GM19238 (cell line): ENCODE measurements around the gene CCDC73.
A peak's percentile ranks its signal among the peaks of the same experiment; 100 is the strongest.
"Not testable (repeated sequence)": the region's sequence is repeated elsewhere in the genome, so short reads cannot be mapped to it uniquely, and the experiment has no call there.

Experiments
- DNase-seq: peaks from one replicate; pipeline ENCODE4 v3.0.0; 2011; ENCODE audit warnings: low spot score; ENCODE audit not compliant: insufficient read length

CCDC73 gene

DNA sequence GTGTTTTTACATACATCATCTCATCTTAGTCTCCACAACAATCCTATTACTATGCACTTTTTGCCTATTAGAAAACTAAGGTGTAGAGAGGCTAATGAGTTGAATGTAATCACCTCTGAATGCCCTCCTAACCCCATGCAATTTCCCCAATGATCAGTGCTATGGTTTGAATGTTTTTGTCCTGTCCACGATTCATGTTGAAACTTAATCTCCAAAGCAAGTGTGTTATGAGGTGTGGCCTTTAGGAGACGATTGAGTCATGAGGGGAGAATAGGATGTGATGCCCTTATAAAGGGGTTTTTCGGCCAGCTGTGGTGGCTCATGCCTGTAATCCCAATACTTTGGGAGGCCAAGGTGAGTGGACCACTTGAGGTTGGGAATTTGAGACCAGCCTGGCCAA, 2.0 kb upstream of the CCDC73 start:
- no peak for DNase-seq

DNA sequence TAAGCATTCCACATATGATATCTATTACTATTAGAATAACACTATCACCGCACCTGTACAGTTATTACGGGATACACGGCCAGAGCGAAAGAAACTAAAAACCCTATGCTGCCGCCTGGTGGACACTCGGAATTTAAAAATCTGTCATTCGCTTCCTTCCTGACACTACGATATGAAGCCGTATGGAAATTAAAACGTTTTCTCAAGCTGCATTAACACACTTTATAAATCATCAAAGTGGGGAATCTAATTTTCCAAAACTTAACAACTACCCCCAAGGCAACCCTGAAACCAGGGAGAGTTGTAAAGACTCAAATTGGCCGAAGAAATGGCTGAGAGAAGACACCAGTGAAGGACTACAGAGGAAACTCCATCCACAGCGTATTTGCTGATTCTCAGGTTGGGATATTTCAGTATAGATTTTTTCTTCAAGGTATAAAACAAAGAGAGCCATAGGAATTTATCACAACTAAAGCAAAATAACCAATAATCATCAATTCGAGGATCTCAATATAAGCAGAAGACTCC, 1.4 kb downstream of the CCDC73 start:
- peak; percentile 13 for DNase-seq

DNA sequence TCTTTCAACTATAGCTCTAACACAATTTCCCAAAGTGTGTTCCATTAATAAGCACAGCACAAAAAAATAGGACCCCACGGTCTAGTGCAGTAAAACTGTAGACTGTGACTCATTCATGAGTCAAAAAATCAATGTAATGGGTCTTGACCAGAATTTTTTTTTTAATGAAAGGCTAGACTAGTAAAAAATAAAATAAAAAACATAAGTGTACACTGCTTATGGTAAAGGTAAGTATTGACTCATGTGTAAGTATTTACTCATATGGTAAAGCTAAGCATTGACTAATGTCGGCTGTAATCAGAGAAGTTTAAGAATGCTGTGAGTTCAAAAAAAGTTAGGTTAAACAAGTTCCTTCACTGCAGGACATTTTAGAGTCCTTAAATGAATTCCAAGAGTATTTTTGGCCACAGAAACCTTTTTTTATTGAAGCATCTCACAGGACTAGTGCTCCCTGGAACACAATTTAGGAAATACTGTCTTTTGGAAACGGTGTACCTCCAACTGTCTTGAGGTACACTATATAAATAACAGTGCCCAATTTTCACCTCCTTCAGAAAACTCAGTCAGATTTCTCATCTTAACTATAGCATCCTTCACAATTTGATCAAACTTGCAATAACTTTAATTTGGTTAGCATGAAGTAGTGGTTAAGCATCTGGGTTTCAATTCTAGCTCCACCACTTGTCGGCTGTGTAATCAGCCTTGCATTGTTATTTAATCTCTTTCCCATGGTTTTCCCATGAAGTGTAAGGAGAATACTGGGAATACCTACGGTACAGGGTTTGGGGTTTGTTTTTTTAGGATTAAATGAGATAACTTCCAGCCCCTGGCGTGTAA, 2.1 kb downstream of the CCDC73 start:
- no peak for DNase-seq

DNA sequence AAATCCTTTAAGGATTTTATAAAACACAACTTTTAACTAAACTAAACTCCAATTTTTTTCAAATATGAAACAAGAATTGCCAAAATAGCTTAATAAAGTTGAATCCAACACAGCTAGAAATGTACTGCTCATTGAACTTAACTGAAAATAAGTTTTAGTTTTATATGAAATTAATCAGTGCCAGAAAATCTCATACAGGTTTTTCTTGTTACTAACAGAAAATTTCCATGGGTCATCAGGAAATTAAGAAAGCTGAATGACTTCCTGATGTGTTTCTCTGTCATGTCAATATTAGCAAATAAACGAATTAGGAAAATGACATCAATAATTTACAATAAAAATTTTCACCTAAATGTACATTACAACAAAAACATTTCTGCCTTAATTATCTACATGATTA, 3.5 kb downstream of the CCDC73 start:
- no peak for DNase-seq

DNA sequence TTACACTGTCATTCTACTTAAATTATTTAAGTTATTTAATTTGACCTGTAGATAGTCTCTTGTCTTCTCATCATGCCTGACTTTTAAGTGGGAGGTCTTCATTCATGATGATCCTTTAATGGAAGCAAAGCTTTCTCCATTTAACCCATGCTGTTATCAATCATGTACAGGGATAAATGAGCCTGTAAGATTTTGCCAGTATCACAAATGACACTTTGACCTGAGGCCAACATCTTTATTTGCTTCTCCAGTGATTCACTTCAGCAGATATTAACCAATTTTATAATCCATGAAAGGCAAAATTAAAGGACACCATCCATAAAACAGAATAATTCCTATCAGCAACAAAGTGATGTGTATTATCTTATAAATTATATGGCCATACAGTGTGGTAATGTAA, 7.7 kb downstream of the CCDC73 start:
- DNase-seq, result no peak

DNA sequence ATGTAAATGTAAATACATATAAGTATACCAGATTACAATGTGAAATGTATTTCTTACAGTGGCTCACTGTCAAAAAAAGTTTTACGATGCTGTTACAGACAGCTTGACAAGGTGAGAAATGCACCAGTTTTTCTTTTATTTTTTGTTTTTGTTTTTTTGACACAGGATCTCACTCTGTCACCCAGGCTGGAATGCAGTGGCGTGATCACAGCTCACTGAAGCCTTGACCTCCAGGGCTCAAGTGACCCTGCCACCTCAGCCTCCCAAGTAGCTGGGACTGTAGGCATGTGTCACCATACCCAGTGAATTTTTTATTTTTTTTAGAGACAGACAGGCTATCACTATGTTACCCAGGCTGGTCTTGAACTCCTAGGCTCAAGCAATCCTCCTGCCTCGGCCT, 9.2 kb downstream of the CCDC73 start:
- DNase-seq, result no peak

DNA sequence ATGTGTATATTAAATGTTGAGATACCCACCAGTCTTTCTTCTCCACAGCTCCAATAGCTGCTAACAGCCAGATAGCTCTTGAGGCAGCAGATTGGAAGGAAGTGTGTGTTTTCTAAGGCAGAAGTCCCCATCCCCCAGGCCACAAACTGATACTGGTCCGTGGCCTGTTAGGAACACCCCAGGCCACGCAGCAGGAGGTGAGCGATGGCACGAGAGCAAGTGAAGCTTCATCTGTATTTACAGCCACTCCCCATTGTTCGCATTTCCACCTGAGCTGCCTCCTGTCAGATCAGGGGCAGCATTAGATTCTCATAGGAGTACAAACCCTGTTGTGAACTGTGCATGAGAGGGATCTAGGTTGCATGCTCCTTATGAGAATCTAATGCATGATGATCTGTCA, 12.7 kb downstream of the CCDC73 start:
- no peak for DNase-seq

DNA sequence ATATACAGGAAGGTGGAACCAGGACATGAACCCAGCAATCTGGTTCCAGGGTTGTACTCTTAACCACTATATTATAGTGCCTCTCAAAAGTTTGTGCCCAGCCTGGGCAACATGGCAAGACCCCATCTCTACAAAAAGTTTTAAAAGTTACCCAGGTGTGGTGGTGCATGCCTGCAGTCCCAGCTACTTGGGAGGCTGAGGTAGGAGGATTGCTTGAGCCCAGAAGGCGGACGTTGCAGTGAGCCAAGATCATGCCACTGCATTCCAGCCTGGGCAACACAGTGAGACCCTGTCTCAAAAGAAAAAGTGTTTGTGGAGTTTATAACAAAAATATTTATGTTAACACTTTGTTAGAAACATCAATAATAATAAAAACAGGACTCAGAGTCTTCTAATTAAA, 13.6 kb downstream of the CCDC73 start:
- not testable (repeated sequence) for DNase-seq

DNA sequence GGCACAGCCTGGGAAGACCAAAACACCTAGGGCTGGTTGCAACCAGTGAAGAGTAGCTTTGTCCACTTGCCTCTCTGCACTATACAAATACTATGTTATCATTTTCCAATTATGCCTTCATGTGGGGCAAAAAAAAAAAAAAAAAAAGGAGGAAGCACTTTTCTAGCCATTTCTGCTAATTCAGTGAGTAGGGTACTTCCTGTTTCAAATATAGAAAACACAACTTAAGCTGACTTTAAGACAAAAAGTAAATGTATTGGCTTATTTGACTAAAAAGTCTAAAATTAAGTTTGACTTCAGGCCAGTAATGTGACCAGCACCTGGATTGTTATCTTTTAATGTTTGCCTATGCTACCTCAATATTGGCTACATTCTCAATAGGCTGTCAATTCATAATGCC, 15.3 kb downstream of the CCDC73 start:
- no peak for DNase-seq

DNA sequence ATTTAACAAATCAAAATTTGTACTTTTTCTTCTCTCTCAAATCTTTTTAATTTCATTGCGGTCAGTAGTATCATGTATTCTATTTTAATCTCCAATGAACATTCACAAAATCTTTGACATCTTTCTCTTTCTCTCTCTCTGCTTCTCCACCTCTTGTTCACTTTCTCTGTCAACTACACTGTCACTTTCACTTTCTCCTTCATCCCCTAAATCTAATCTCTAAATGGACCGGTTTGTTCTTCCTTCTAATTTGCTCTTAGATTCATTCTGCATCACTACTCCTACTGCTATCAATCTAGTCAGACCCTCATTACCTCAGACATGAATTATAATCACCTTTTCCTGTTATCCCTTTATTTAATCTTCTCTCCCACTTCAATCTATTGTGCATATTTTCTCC, 18.6 kb downstream of the CCDC73 start:
- DNase-seq, result no peak

DNA sequence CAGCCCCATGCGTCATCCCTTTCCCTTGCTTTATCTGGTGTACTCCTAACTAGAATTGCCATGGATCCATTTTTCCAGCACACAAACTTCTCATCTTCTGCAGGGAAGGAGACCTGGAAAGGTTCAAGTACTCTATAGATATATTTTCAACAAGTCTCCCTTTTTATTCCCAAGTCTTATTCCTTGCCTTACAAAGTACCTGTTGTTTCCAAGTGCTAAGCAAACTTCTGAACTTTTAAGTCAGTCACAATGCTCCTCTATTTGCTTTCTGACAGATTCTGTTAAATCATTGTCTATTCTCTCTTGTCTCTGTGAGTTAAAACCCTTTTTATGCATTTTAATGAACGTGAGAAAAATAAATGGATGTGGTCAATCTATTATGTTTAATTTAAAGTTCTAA, 20.4 kb downstream of the CCDC73 start:
- no peak for DNase-seq

DNA sequence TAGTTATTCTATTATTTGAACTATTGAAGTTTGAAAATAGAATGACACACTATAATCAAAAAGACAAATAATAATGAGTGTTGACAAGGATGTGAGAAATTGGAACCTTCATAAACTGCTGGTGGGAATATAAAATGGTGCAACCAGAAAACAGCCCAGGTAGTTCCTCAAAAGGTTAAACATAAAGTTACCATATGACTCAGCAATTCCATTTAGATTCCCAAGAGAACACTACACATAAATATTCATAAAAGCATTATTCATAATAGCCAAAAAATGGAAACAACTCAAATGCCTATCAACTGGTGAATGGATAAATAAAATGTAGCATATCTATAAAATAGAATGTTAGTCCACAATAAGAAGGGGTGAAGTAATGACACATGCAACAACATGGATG, 21.7 kb downstream of the CCDC73 start:
- no peak for DNase-seq

DNA sequence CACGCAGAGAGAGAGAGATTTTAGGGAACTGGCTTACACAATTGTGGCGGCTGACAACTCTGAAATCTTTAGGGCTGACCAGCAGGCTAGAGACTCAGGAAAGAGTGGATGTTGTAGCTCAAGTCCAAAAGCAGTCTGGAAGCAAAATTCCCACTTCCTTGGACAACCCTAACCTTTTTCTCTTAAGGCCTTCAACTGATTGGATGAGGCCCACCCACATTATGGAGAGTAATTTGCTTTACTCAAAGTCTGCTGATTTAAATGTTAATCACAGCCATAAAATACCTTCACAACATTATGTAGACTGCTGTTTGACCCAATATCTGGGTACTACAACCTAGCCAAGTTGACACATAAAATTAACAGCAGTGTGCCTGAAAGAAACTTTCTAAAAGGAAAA, 32.7 kb downstream of the CCDC73 start:
- not testable (repeated sequence) for DNase-seq

DNA sequence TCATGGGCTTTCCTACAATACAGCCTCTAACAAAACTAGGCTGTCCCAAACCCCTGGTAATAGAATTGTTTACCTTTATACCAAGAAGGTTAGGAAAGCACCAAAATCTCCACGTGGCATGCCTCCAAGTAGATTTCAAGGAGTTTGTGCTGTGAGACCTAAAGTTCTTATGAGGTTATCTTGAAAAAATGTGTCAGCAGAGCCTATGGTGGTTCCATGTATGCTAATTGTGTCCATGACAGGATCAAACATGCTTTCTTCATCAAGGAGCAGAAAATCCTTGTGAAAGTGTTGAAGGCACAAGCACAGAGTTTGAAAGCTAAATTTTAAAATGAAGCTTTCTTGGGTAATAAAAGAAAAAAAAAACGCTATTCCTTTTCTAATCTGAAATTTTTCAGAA, 36.2 kb downstream of the CCDC73 start:
- DNase-seq, result no peak

DNA sequence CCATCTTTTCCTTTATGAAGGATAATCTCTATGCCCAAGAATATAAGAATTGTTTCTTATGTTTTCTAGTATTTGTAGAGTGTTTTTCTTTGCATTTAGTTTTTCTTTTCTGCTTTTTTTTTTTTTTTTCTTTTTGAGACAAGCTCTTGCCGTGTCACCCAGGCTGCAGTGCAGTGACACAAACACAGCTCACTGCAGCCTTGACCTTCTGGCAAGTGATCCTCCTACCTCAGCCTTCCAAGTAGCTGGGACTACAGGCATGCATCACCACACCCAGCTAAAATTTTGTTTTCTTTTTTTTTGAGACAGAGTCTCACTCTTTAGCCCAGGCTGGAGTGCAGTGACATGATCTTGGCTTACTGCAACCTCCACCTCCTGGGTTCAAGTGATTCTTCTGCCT, 41.3 kb downstream of the CCDC73 start:
- not testable (repeated sequence) for DNase-seq

DNA sequence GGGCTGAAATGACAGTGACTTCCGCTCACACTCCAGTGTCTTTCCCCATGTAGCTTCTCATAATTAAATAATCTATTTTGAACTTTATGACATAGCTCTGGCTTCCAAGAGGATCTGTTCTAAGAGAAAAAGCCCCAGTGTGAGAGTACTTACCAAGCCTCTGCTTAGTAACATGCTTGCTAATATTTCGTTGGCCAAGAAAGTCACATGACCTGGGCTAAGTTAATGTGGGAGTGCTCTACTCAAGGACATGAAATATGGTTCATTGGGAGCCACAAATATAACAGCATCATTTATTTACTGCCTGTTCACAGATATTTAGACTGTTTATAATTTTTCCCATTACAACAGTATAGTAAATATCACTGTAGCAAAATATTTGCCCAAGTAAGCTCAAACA, 42.5 kb downstream of the CCDC73 start:
- DNase-seq, result no peak

DNA sequence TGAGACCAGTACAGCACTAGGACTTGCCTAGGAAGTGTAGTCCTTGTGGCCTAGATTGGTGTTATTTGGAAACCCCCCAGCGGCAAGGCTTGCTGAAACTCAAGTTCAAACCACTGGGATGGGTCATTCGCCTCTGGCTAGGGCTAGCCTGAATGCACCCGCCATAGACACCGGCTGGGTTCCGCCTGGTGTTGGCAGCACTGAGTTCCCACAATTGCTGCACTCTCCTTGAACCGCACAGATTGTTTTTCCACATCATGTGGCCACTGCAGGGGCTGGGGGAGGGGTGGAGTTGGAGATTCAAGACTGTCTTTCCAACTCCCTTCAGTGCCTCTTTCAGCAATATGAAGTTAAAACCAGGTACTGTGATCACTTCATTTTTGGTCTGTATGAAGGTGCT, 43.1 kb downstream of the CCDC73 start:
- no peak for DNase-seq

DNA sequence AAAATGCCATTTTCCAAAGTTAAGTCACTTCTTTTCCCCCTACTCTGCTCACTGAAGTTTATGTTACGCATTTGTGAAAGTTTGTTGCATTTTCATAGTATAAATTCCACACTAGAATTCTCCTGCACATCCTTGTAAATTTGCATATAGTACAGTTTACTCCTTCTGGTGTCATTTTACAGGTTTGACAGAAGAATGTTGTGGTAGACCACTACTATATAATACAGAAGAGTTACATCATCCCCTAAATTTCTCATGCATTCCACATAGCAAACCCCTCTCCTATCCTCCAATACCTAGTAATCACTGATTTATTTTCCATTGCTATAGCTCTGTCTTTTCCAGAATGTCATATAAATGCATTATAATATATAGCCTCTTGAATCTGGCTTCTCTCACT, 64.5 kb downstream of the CCDC73 start:
- no peak for DNase-seq

DNA sequence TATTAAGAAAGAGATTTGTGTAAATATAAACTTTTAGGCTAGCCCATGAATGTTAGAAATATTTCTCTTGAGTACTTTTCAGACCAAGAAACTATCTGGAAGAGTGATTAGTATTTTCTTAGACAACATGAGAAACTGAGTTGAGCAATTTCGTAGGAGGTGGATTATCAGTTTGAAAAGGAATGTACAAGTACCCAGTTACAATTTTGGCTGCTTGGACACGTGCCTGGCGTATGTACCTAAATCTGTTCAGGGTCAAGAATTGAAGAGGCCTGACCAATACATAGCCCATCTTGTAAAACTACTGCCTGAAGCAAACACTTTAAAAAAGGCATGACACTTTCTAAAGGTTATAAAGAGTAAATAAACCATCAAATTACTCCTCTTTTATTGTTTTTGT, 71.1 kb downstream of the CCDC73 start:
- no peak for DNase-seq

DNA sequence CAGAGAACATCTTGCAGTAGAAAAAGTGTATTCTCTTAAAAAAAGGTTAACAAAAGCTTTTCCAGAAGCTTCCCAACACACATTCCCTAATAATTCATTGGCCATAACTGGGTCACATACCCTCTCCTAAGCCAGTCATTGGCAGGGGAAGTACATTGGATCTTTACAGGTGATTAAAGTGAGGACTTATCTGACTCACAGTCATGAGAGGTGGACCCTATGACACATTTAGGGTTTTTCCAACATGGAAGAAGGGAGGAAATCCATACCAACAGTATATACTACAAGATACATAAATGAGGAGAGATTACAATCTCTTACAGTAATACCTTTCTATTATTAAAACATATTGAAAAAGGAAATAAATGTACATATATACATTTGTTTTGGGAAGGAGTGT, 72.2 kb downstream of the CCDC73 start:
- DNase-seq, result no peak

DNA sequence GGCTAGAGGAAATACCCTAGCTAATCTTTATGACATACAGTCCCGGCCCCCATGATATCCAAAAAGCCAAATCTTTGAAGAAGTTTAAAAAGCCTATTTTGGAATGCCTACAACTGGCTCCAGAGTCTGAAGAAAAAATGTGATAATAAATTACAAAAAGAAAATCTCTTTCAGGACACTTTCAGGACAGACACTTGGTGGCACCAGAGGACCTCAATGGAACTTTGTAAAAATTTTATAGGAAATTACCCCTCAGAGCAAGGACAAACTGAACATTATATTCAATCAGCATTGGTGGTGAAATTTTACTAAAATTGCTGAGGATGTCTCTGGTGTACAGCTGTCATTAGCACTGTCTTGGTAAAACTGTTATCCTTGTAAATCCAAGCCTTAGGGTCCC, 81.0 kb downstream of the CCDC73 start:
- DNase-seq, result no peak

DNA sequence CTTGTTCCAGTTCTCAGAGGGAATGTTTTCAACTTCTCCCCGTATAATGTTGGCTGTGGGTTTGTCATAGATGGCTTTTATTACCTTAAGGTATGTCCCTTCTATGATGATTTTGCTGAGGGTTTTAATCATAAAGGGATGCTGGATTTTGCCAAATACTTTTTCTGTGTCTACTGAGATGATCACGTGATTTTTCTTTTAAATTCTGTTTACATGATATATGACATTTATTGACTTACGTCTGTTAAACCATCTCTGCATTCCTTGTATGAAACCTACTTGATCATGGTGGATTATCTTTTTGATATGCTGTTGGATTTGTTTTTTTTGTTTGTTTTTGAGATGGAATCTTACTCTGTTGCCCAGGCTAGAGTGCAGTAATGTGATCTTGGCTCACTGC, 85.5 kb downstream of the CCDC73 start:
- DNase-seq, result not testable (repeated sequence)

DNA sequence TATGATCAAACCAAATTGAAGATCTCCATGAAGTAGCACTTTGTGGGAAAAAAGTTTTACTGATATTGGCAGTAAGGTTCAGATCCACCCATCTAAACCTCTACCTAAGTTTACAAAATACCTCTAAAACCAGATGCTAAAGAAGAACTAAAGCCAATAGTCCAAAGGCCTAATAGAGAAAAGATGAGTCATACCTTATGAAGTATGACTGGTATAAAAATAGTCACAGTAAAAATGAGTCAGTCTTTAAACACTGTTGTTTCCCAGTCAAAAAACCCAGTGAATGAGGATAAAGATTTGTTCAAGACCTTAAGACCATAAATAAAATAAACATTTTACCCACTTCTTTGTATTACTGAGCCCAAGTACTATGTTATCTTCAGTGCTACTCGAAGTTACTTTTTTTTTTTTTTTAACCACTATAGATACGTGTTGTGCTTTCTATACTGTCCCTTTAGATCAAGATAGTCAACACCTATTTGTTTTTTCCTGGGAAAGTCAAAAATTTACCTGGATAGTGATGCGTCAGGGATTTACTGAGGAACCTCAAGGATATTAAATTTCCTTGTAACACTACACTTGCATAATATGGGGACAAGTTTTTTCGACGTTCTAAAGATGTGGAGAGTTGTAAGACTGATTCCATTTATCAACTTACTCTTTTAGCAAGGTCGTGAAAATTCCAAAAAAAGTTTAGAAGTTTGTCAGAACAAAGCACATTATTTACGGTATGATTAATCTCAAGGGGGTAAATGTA, 87.3 kb downstream of the CCDC73 start:
- no peak for DNase-seq
